ENCODE data around the gene KRT73. TPM values are rescaled to one million over a fixed set of nuclear protein-coding genes. Genes with fewer than 3 reads are reported as not detected.

The KRT73 gene
- polyA plus RNA-seq, 1 experiment = not detected

GRCh38 chr12:52662918-52663229, 44.5 kb upstream of the KRT73 start:
- POLR2A ChIA-PET = no interaction called here
- Histone ChIP-seq H3K27me3 (ENCODE audit: control insufficient read depth, insufficient read depth, low read length) (peaks cover 18% of the 10 kb centered on the region), H3K4me3 (ENCODE audit: low read depth, low read length) (no peak overlapping the region), H3K36me3 (ENCODE audit: control insufficient read depth, insufficient read depth, low read length) (no peaks in the 10 kb centered on the region)
- DNase-seq (ENCODE audit: low read depth) = no peak
- no peak for TF ChIP-seq CTCF (IDR thresholded peaks at IDR 0.05; ENCODE audit: insufficient read depth, low read depth, low read length)
- CTCF ChIA-PET = no interaction called here

GRCh38 chr12:52662093-52662917, 43.9 kb upstream of the KRT73 start:
- POLR2A ChIA-PET = no interaction called here
- Histone ChIP-seq H3K4me3 (ENCODE audit: low read depth, low read length) (no peak overlapping the region), H3K36me3 (ENCODE audit: control insufficient read depth, insufficient read depth, low read length) (no peaks in the 10 kb centered on the region), H3K27me3 (ENCODE audit: control insufficient read depth, insufficient read depth, low read length) (peaks cover 21% of the 10 kb centered on the region)
- CTCF ChIA-PET = no interaction called here
- no peak for TF ChIP-seq CTCF (IDR thresholded peaks at IDR 0.05; ENCODE audit: insufficient read depth, low read depth, low read length)
- no peak for DNase-seq (ENCODE audit: low read depth)

GRCh38 chr12:52661668-52662067, 43.3 kb upstream of the KRT73 start:
- TF ChIP-seq CTCF (IDR thresholded peaks at IDR 0.05; ENCODE audit: insufficient read depth, low read depth, low read length) = no peak
- H3K36me3 ChIP-seq (ENCODE audit: control insufficient read depth, insufficient read depth, low read length) = no peaks in the 10 kb centered on the region
- POLR2A ChIA-PET = no interaction called here
- no peak for DNase-seq (ENCODE audit: low read depth)
- peaks cover 20% of the 10 kb centered on the region for H3K27me3 ChIP-seq (ENCODE audit: control insufficient read depth, insufficient read depth, low read length)
- CTCF ChIA-PET = interaction anchor here (1.0 kb wide), 1 partner anchor 204 kb away, joined by 5 read pairs; no protein-coding TSS in a partner anchor
- H3K4me3 ChIP-seq (ENCODE audit: low read depth, low read length) = no peak overlapping the region

GRCh38 chr12:52660934-52661499, 42.7 kb upstream of the KRT73 start:
- H3K4me3 ChIP-seq (ENCODE audit: low read depth, low read length) = no peak overlapping the region
- ChIA-PET POLR2A (no interaction called here), CTCF (interaction anchor here (1.0 kb wide), 1 partner anchor 205 kb away, joined by 5 read pairs; no protein-coding TSS in a partner anchor)
- H3K27me3 ChIP-seq (ENCODE audit: control insufficient read depth, insufficient read depth, low read length) = peaks cover 17% of the 10 kb centered on the region
- no peak for TF ChIP-seq CTCF (IDR thresholded peaks at IDR 0.05; ENCODE audit: insufficient read depth, low read depth, low read length)
- no peaks in the 10 kb centered on the region for H3K36me3 ChIP-seq (ENCODE audit: control insufficient read depth, insufficient read depth, low read length)
- no peak for DNase-seq (ENCODE audit: low read depth)

GRCh38 chr12:52659951-52660350, 41.6 kb upstream of the KRT73 start:
- no peak for DNase-seq (ENCODE audit: low read depth)
- Histone ChIP-seq H3K27me3 (ENCODE audit: control insufficient read depth, insufficient read depth, low read length) (peaks cover 17% of the 10 kb centered on the region), H3K4me3 (ENCODE audit: low read depth, low read length) (no peak overlapping the region), H3K36me3 (ENCODE audit: control insufficient read depth, insufficient read depth, low read length) (no peaks in the 10 kb centered on the region)
- ChIA-PET CTCF (no interaction called here), POLR2A (no interaction called here)
- no peak for TF ChIP-seq CTCF (IDR thresholded peaks at IDR 0.05; ENCODE audit: insufficient read depth, low read depth, low read length)

Data from BJ (cell line).